Activated T-helper 1 cell treated with anti-CD3 and anti-CD28 coated beads, Interleukin-2, amount 50 U/mL, for 16 hours (primary cell): ENCODE data around the gene ILF2.
A peak's percentile ranks its signal among the peaks of the same experiment; 100 is the strongest.

Source experiments
- DNase-seq, 2 donors: peaks; one replicate each; pipeline ENCODE4 v3.0.0-alpha.2; 2020; ENCODE audit warnings: low read depth in 1 of 2, low spot score in 1 of 2

The ILF2 gene

GRCh38 chr1:153628638-153629342 is 42.0 kb downstream of the ILF2 start:
- DNase-seq = no peak

GRCh38 chr1:153627715-153628626 is 42.8 kb downstream of the ILF2 start, which contains the start of gene S100A1:
S100A1 (plus strand) TSS chr1:153628434; CDS start chr1:153630522, 2,088 bp downstream.
- no peak for DNase-seq

GRCh38 chr1:153626904-153627714 is 43.7 kb downstream of the ILF2 start, which contains the start of gene S100A13:
S100A13 (minus strand) TSS chr1:153627505; CDS start chr1:153626472, 1,033 bp downstream.
- no peak for DNase-seq

GRCh38 chr1:153626477-153626903 is 44.3 kb downstream of the ILF2 start:
- DNase-seq = no peak

- no peak for DNase-seq
These were observed 45.7 kb downstream of the ILF2 start for GRCh38 chr1:153624965-153625611.

GRCh38 chr1:153623101-153623500 is 47.7 kb downstream of the ILF2 start:
- no peak for DNase-seq

- DNase-seq = no peak
These were observed 51.6 kb downstream of the ILF2 start for GRCh38 chr1:153619171-153619570.

GRCh38 chr1:153617663-153618062 is 53.1 kb downstream of the ILF2 start:
- peak; percentile 31 to 53 for DNase-seq

GRCh38 chr1:153616917-153617311 is 53.9 kb downstream of the ILF2 start:
- no peak for DNase-seq

- no peak for DNase-seq
These were observed 54.5 kb downstream of the ILF2 start, which contains the start of gene S100A14 for GRCh38 chr1:153616144-153616916. S100A14 (minus strand) TSS chr1:153616325; CDS start chr1:153615858, 467 bp downstream.

- no peak for DNase-seq
These were observed 55.4 kb downstream of the ILF2 start for GRCh38 chr1:153615406-153615805.

- no peak for DNase-seq
These were observed 55.9 kb downstream of the ILF2 start for GRCh38 chr1:153614906-153615305.

GRCh38 chr1:153614189-153614900 is 56.4 kb downstream of the ILF2 start:
- no peak for DNase-seq

GRCh38 chr1:153613406-153613805 is 57.4 kb downstream of the ILF2 start:
- DNase-seq = no peak

- DNase-seq = no peak
These were observed 58.0 kb downstream of the ILF2 start, which contains the start of gene S100A16 for GRCh38 chr1:153612755-153613331. S100A16 (minus strand) TSS chr1:153613137; CDS start chr1:153608151, 4,986 bp downstream.

- no peak for DNase-seq
These were observed 58.6 kb downstream of the ILF2 start for GRCh38 chr1:153612111-153612754.
